Stimulated activated CD8-positive, alpha-beta memory T cell treated with anti-CD3 and anti-CD28 coated beads, Interleukin-4, amount 100 ng/mL, for 4 hours (primary cell): ENCODE data around the gene FAM163B.
"Not testable (repeated sequence)": the region's sequence is repeated elsewhere in the genome, so short reads cannot be mapped to it uniquely, and the experiment has no call there.

Experiments used
- DNase-seq, 2 donors: peaks; one replicate each; pipeline ENCODE4 v3.0.0-alpha.2; 2020; ENCODE audit warnings: low read depth in 2 of 2, low spot score in 1 of 2

Gene FAM163B

DNA sequence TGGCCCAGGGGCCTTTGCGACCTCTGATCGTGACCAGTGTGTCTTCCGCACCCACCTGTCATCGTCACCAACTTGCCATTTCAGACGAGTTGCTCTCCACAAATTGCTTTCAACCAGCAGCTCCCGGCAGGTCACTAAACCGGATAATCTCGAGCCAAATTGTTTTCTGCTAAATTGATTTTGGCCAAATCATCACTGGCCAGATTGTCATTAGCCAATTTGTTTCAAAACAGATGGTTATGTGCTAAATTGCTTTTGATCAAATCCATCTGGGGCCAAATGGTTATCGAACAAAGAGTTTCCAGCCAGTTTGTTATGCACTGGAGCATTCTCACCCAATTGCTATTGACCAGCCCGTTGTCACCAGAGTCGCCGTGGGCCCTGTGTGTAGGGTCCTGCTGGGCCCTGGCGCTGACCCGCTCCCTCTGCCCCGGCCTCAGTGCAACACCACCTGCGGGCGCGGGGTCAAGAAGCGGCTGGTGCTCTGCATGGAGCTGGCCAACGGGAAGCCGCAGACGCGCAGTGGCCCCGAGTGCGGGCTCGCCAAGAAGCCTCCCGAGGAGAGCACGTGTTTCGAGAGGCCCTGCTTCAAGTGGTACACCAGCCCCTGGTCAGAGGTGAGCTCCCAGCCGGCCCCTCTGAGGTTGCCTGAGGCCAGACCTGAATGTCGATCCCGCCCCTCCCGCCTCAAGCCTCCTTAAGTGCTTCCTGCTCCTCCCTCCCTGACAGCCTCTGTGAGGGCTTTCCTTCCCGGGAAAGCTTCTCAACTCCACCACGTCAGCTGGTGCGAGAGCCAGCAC is 39.1 kb downstream of the FAM163B start:
- DNase-seq: no peak

DNA sequence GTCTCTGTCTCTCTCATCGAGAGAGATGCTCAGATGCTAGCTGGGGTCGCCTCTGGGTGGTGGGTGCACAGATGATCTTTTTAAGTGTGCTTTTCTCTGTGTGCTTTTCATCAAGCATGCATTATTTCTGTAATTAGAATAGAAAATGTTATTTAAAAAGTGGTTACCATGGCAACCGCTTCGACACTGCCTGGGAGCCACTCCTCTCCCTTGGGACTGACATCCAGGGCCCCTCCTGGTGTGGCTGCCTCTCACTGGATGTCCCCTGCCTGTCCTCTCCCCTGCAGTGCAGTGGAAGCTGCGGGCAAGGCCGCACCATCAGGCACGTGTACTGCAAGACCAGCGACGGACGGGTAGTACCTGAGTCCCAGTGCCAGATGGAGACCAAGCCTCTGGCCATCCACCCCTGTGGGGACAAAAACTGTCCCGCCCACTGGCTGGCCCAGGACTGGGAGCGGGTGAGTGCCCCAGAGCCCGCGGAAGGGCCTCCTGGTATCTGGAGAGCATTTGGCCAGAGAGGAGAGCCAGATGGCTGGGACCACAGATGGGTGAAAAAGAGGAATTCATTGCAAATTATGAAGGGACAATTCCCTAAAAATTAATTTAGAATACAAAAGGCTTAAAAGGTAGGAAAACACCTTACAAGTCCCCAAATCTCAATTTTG is 39.9 kb downstream of the FAM163B start:
- DNase-seq: no peak

DNA sequence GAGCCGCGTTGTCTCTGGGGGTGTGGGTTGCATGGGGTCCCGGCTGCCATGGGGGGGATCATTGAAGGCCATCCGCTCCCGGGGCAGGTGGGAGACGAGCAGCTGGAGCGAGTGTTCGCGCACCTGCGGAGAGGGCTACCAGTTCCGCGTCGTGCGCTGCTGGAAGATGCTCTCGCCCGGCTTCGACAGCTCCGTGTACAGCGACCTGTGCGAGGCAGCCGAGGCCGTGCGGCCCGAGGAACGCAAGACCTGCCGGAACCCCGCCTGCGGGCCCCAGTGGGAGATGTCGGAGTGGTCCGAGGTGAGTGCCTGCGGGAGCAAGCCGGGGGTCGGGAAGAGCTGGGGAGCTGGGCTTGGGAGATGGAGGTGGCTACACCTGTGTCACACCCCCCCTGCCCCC is 41.0 kb downstream of the FAM163B start:
- DNase-seq: no peak

DNA sequence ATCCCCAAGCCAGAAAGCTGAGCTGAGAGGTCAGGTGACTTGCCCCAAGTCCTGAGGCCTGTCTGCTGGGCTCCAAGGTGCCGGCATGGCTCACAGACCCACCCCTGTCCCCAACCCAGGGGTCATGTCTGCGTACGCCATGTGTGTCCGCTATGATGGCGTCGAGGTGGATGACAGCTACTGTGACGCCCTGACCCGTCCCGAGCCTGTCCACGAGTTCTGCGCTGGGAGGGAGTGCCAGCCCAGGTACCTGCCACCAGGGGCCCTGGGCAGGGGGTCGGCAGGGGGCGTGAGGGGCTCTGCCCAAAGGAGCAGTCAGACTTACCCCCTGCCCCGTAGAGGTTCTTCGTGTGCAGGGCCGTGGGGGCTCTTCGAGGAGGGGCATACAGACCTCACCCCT is 42.4 kb downstream of the FAM163B start:
- DNase-seq: no peak

DNA sequence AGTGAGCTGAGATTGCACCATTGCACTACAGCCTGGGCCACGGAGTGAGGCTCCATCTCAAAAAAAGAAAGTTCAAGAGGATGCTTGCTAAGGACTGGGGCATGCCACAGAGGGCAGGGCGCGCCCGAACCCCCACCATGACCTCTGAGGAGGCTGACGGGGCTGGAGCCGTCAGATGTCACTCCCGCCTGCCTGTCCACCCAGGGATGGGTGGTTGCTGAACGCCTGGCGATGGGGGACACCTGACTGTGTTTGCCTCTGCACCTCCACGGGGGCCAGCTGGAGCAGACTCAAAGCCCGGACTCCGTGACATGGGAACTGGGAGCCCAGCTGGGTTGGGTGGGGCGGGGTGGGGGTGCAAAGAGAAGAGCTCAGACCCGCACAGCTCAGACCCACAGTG is 42.8 kb downstream of the FAM163B start:
- DNase-seq: no peak

DNA sequence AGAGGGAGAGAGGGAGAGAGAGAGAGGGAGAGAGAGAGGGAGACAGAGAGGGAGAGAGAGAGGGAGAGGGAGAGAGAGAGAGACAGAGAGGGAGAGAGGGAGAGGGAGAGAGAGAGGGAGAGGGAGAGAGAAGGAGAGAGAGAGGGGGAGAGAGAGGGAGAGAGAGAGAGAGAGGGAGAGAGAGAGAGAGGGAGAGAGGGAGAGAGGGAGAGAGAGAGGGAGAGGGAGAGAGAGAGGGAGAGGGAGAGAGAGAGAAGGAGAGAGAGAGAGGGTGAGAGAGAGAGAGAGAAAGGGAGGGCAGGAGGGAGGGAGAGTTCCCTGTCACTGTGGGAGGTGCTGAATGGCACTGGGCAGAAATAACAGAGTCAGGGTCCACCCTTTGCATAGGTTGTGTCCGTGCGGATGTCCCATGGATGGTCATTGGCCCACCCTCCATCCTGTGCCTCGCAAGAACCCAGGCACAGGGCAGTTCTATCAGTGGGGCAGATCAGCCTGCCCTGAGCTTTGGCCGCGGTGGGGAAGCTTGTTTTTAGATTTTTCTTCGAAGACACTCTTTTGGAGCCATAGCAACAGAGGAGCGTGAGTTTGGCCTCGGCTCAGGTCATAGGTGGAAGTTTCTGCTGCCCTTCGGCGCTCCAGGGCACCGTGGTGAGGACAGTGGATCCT is 44.6 kb downstream of the FAM163B start:
- DNase-seq: no peak

DNA sequence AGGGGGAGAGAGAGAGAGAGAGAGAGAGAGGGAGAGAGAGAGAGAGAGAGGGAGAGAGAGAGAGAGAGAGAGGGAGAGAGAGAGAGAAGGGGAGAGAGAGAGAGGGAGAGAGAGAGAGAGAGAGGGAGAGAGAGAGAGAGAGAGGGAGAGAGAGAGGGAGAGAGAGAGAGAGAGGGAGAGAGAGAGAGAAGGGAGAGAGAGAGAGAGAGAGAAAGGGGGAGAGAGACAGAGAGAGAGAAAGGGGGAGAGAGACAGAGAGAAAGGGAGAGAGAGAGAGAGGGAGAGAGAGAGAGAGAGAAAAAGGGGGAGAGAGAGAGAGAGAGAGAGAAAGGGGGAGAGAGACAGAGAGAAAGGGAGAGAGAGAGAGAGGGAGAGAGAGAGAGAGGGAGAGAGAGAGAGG is 45.4 kb downstream of the FAM163B start:
- not testable (repeated sequence) for DNase-seq

DNA sequence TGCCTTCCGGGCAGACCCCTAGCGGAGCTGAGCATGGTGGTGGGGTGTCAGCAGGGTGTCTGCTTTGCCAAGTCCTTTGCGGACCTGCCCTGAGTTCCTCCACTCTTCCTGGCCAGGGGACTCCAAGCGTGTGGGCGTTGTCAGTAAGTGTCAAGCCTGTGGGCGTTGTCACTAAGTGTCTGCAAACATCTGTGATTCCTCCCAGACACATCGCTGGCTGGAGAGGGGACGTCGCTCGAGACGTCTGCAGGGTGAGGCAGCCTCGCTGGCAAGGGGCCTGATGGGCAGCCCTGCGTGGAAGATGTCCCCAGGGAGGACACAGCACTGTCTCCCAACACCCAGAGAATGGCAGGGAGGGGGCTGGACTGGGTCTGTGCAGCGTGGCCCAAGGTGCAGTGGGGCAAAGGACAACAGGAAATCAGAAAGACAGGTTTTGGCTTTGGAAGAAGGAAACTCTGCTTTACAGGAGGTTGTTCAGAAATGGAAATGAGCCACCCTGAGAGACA is 45.8 kb downstream of the FAM163B start:
- no peak for DNase-seq

DNA sequence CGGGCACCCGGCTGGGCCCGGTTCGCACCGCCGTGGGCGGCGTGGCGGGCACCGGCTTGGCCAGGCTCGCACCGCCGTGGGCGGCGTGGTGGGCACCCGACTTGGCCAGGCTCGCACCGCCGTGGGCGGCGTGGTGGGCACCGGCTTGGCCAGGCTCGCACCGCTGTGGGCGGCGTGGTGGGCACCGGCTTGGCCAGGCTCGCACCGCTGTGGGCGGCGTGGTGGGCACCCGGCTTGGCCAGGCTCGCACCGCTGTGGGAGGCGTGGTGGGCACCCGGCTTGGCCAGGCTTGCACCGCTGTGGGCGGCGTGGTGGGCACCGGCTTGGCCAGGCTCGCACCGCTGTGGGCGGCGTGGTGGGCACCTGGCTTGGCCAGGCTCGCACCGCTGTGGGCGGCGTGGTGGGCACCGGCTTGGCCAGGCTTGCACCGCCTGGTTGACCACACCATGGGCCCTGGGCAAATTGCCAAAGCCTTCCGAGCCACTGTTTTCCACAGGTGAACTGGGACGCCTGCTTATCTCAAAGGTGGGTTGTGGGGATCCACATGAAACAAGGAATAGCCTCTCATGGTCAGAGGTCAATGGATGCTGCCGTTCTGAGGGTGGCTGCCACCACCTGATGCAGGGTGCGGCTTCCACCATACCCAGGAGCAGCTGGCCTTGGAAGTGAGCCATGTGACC is 46.4 kb downstream of the FAM163B start:
- no peak for DNase-seq

DNA sequence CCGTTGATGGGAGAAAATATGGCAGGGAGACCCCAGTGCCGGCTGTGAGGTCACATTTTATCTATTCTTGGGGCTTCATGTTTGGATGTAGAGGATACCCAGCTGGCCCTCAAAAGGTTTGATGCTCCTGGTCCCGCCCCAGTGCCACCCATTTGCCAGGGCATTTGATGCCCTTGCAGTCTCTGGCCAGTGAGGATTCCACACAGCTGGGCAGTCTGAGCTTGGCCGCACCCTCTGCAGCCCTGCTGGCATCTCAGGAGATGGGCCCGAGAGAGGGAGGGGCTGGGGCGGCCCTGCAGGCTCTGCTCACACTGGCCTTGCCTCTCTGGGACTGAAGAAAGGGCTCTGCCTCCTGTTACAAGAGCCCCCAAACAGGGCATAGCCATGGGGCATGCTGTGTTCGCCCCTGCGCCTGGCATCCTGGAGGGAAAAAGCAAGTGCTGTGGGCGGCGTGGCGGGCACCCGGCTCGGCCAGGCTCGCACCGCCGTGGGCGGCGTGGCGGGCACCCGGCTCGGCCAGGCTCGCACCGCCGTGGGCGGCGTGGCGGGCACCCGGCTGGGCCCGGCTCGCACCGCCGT is 47.1 kb downstream of the FAM163B start:
- DNase-seq: no peak

DNA sequence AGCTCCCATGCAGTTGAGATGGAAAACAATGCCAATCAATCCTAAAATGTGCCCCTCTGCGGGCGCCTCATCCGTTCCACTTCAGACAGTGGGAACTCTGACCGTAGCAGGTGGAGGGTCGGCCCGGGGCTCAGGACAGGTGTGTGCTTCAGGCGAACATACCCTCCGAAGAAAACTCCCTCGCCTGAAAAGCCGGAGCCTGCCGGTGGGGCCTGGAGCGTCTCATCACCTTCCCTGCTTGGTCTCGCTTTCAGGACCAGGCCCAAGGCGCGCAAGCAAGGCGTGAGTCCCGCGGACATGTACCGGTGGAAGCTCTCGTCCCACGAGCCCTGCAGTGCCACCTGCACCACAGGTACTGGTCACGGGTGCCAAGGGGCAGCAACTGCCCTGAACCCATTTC is 48.2 kb downstream of the FAM163B start:
- DNase-seq: no peak

DNA sequence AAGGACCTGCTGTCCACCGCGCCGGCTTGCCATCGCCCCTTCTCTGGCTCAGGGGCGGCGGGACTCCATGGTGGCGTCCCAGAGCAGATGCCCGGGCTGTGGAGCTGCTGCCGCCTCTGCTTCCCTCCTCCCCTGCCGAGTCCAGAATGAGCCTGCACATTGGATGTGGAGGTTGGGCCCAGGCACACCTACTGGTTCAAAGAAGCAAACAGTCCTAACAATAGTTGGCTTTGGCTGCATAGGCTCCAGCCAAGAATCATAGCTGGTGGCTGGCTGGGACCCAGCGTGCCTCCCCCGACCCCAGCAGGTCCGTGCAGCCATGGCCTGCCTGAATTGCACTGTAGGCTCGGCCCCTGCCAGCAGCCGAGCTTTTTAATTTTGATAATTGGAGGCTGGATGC is 48.9 kb downstream of the FAM163B start:
- DNase-seq: no peak

DNA sequence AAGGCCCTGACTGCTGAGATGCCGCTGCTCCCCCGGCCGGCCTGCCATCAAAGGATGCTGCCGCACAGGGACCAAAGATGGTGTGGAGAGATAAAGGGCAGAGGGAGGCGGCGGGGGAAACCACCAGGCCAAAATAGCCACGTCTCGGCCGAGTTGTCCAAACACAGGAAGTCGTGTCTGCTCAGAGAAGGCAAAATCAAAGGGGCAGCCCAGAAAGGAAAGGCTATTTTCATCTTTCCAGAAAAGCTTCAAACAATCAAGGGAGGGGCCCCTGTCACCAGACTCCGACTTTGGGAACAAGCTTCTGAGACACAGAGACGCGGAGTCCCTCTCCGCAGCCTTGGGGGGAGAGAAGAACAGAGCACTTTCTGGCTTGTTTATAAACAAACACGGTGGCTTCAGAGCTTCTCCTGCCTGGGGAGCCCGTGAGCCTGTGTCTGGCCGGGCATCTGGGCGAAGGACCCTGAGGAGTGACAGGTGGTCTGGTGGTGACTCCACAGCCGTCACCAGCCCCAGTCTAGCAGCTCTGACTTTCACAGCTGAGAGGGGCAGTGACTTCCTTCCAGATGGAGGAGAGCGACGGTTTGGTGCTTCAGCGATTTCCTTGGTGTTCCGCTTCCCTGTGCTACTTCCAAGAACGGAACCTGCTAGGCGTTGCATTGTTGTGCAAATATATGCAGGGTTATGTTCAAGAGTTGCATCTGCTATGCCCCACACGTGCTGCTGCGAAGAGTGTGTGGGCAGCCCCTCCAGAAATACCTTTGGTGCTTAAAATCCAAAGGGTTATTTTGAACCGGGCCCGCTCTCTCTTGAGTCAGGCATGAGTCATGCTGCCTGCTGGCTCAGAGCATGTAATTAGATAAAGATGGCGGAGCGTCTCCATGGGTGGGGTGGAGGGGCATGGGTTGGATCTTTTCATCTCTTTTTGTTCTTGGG is 50.7 kb downstream of the FAM163B start:
- DNase-seq: no peak

DNA sequence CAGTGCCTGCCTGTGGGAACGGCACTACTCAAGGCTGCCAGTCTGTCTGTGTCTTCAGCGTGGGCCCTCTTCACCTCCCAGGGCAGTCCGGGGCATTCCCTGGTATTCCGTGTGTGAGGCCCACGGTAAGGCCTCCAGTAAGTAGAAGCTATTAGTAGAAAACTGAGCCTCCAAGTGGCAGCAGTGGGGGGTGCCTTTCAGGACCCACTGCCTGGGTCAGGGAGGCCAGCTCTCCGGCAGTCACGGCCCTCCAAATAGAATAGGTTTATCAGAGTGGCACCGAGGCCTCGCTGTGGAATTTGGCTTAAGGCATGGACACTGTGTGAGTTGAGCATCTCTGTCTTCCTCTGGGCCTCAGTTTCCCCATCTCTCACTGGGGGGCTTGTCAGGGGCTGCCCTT is 51.6 kb downstream of the FAM163B start:
- no peak for DNase-seq

DNA sequence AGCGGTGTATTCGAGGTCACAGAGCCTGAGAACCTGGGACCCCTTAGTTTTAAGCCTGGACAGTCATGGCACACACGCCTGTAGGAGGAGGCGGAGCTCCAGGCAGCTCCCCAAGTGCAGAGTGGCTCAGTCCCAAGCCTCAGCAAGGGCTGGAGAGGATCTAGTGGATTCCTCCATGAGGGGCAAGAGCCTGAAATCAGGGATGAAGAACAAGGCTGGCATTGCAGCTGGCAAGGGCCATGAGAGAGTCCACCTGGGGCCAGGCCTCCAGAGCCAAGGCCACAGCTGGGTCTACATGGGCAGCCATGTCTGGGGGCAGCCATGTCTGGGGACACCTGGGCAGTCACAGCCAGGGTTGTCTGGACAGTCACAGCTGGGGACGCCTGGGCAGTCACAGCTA is 52.8 kb downstream of the FAM163B start:
- no peak for DNase-seq

DNA sequence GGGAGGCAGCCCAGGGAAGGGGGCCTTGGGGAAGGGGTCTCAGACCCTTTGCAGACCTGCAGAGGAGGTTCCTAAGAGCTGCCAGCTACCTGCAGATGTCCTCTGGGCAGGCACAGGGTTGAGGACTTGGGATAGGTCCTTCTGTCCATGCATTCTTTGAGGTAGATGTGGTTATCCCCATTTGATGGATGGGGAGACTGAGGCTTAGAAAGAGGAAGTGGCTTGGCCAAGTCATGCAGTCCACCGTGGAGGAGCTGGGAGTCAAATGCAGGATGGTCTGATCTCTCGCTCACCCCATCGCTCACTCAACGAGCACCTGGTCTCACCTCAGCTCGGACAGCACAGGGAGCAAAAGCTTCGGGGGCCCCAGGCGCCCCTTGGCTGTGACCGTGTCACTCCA is 54.5 kb downstream of the FAM163B start:
- DNase-seq: no peak

DNA sequence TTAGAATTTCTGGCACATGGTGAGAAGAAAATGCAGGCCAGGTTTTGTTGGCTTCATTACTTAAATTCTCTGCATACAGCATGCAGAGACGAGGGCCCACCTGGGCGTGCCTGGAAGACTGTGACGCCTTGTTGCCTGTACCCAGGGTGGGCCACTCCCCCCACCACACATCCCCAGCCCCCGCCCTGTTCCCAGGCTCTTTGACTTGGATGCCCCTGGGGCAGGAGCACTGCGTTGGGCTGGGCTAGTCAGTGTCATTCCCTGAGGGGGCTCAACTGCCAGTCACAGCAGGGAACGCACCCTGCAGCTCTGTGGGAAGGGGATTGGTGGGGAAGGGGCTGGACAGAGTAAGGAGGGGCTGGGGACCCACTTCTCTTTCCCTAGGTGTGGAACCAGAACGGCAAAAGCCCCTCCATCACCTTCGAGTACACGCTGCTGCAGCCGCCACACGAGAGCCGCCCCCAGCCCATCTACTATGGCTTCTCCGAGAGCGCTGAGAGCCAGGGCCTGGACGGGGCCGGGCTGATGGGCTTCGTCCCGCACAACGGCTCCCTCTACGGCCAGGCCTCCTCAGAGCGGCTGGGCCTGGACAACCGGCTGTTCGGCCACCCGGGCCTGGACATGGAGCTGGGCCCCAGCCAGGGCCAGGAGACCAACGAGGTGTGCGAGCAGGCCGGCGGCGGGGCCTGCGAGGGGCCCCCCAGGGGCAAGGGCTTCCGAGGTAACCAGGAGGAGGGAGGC is 55.0 kb downstream of the FAM163B start:
- DNase-seq: no peak

DNA sequence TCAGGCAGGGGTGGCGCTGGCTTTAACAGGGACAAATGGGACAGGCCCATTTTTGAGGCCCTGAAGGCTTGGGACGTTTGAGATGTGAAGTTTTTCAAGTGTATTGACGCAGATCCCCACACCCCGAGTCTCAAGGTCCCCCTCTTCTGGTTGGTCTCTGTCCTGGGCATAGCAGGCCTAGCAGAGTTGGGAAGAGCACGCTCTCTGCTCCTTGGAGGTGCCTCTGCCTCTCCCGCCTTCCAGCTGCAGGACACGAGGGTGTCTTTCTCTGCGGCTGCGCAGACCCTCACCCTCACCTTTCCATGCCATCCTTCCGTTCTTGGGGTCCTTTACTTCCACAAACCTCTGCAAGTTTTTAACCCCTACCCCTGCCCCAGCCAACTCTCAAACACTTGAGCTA is 56.1 kb downstream of the FAM163B start:
- no peak for DNase-seq

DNA sequence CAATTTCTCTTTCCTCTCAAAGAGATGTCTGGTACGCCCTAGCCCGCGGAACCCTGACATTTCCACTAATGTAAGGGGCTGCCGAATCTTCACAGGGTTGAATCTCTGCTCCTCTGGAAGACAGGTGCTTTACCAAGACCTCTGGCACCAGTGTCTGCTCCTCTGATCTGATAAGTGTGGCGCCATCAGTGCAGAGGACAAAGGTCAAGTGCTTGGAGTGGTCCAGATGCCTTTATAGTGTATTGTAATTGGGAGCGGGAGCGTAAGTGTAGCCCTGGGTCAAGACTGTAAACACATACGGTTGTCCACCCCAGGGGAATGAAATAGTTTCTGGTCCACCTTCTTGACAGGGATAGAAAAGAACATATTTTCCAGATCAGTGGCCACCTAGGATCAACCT is 57.0 kb downstream of the FAM163B start:
- no peak for DNase-seq
